Measurements from ENCODE around the gene ZFHX3.
A peak's percentile ranks its signal among the peaks of the same experiment; 100 is the strongest.

The ZFHX3 gene

GRCh38 chr16:72832621-72833248, 215.2 kb downstream of the ZFHX3 start:
- peak; percentile 30 for DNase-seq (ENCODE audit: low read depth, low spot score)

- DNase-seq (ENCODE audit: low read depth, low spot score) = no peak
These were observed 217.8 kb downstream of the ZFHX3 start for GRCh38 chr16:72829846-72830775.

- no peak for DNase-seq (ENCODE audit: low read depth, low spot score)
These were observed 220.1 kb downstream of the ZFHX3 start for GRCh38 chr16:72827866-72828265.

GRCh38 chr16:72825912-72826621, 221.9 kb downstream of the ZFHX3 start:
- no peak for DNase-seq (ENCODE audit: low read depth, low spot score)

GRCh38 chr16:72824761-72825160, 223.2 kb downstream of the ZFHX3 start:
- no peak for DNase-seq (ENCODE audit: low read depth, low spot score)

GRCh38 chr16:72824027-72824426, 223.9 kb downstream of the ZFHX3 start:
- DNase-seq (ENCODE audit: low read depth, low spot score) = no peak

- no peak for DNase-seq (ENCODE audit: low read depth, low spot score)
These were observed 226.6 kb downstream of the ZFHX3 start for GRCh38 chr16:72821185-72821950.

- no peak for DNase-seq (ENCODE audit: low read depth, low spot score)
These were observed 228.6 kb downstream of the ZFHX3 start for GRCh38 chr16:72819345-72819744.

- no peak for DNase-seq (ENCODE audit: low read depth, low spot score)
These were observed 229.6 kb downstream of the ZFHX3 start for GRCh38 chr16:72818236-72818845.

- DNase-seq (ENCODE audit: low read depth, low spot score) = no peak
These were observed 232.3 kb downstream of the ZFHX3 start for GRCh38 chr16:72815348-72816318.

GRCh38 chr16:72814226-72814625, 233.7 kb downstream of the ZFHX3 start:
- DNase-seq (ENCODE audit: low read depth, low spot score) = no peak

GRCh38 chr16:72812672-72813071, 235.3 kb downstream of the ZFHX3 start:
- no peak for DNase-seq (ENCODE audit: low read depth, low spot score)

GRCh38 chr16:72811876-72812275, 236.1 kb downstream of the ZFHX3 start:
- DNase-seq (ENCODE audit: low read depth, low spot score) = no peak

GRCh38 chr16:72811188-72811720, 236.7 kb downstream of the ZFHX3 start:
- no peak for DNase-seq (ENCODE audit: low read depth, low spot score)

GRCh38 chr16:72810480-72810879, 237.4 kb downstream of the ZFHX3 start:
- DNase-seq (ENCODE audit: low read depth, low spot score) = no peak

GRCh38 chr16:72809446-72809845, 238.5 kb downstream of the ZFHX3 start:
- DNase-seq (ENCODE audit: low read depth, low spot score) = no peak

GRCh38 chr16:72808754-72809153, 239.2 kb downstream of the ZFHX3 start:
- no peak for DNase-seq (ENCODE audit: low read depth, low spot score)

GRCh38 chr16:72807245-72807644, 240.7 kb downstream of the ZFHX3 start:
- no peak for DNase-seq (ENCODE audit: low read depth, low spot score)

GRCh38 chr16:72805486-72805885, 242.4 kb downstream of the ZFHX3 start:
- DNase-seq (ENCODE audit: low read depth, low spot score) = no peak

All from activated CD4-positive, CD25-positive, alpha-beta regulatory T cell treated with anti-CD3 and anti-CD28 coated beads, Interleukin-2, amount 50 U/mL, for 16 hours (primary cell).